Ovary (tissue), 3 donors: ENCODE results near the gene NKD2.

Experiments used
- CTCF ChIP-seq, 3 donors: fragments of 450-650 bp in 2 of 3; fragments of 200-600 bp in 1 of 3; IDR thresholded peaks; one replicate each; pipeline versions ENCODE4 v1.5.1 to v1.8.0; 2016 to 2022; ENCODE audit warnings: antibody characterized with exemption in 3 of 3, mild to moderate bottlenecking in 1 of 3
- EP300 ChIP-seq: sonication (generic); formaldehyde crosslinking; IDR thresholded peaks from one replicate; pipeline ENCODE4 v1.6.1; 2017; ENCODE audit warnings: antibody characterized with exemption
- POLR2A ChIP-seq: fragments of 450-650 bp; IDR thresholded peaks from one replicate; pipeline ENCODE4 v1.6.1; 2017; ENCODE audit warnings: antibody characterized with exemption, mild to moderate bottlenecking, moderate library complexity
- donor health status: DM: no; HTN: no; CAD: no.

DNA sequence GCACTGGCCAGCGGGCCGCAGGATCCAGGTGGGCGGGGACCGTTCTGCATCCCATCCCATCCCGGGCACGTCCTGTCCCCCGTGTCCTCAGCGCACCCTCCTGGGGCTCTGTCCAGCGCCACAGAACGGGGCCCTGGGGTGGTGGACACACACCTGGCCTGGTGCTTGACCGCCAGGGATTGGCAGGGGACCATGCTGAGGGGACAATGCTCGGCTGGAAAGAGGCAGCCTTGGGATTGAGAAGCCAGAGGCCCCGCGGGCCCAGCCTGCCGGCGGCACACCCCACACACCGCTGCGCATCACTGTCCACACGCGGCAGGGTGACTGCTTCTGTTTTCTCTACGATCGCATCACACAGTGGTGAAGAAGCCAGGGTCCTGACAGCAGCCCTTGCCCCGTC is 70.2 kb downstream of the NKD2 start:
- TF ChIP-seq CTCF (IDR thresholded peaks at IDR 0.05) (no peak), POLR2A (no peak), EP300 (no peak)
